VCaP (cell line): ENCODE data around the gene TRAPPC5.

ENCODE experiments used
- H3K27ac ChIP-seq: fragments of 450-650 bp; 2 replicates; pipeline ENCODE4 v1.5.1; 2017
- CTCF ChIP-seq: fragments of 450-650 bp; conservative IDR thresholded peaks from 2 replicates; pipeline ENCODE4 v1.5.1; 2017; ENCODE audit warnings: mild to moderate bottlenecking, moderate library complexity

The TRAPPC5 gene

GRCh38 chr19:7670790-7671189 lies 9.8 kb upstream of the TRAPPC5 start:
- TF ChIP-seq CTCF: no peak
- H3K27ac ChIP-seq: no peak overlapping the region

GRCh38 chr19:7672522-7672921 lies 8.1 kb upstream of the TRAPPC5 start:
- no peak overlapping the region for H3K27ac ChIP-seq
- TF ChIP-seq CTCF: no peak

- H3K27ac ChIP-seq: no peak overlapping the region
Measured at GRCh38 chr19:7674010-7675005, 6.3 kb upstream of the TRAPPC5 start.

GRCh38 chr19:7676376-7676775 lies 4.3 kb upstream of the TRAPPC5 start:
- TF ChIP-seq CTCF: no peak
- no peak overlapping the region for H3K27ac ChIP-seq

More at GRCh38 chr19:7674010-7675005, 6.3 kb upstream of the TRAPPC5 start:
- TF ChIP-seq CTCF: no peak

- H3K27ac ChIP-seq: no peak within 1 kb of the TSS
- no peak for TF ChIP-seq CTCF
Measured at GRCh38 chr19:7676854-7677253, 3.8 kb upstream of the TRAPPC5 start, which contains the start of gene MCEMP1. Gene MCEMP1, plus strand, starts transcription at chr19:7677090. Its CDS starts 31 bp downstream, at chr19:7677121.

- TF ChIP-seq CTCF: no peak
- no peak overlapping the region for H3K27ac ChIP-seq
Measured at GRCh38 chr19:7677669-7678311, 2.8 kb upstream of the TRAPPC5 start.
